IPS-NIHi7 (cell line): ENCODE data around the gene TCF20.

Experiments
- DNase-seq: peaks from one replicate; pipeline ENCODE4 v3.0.0; 2012; ENCODE audit warnings: mixed read lengths; ENCODE audit errors: extremely low spot score

The TCF20 gene

DNA sequence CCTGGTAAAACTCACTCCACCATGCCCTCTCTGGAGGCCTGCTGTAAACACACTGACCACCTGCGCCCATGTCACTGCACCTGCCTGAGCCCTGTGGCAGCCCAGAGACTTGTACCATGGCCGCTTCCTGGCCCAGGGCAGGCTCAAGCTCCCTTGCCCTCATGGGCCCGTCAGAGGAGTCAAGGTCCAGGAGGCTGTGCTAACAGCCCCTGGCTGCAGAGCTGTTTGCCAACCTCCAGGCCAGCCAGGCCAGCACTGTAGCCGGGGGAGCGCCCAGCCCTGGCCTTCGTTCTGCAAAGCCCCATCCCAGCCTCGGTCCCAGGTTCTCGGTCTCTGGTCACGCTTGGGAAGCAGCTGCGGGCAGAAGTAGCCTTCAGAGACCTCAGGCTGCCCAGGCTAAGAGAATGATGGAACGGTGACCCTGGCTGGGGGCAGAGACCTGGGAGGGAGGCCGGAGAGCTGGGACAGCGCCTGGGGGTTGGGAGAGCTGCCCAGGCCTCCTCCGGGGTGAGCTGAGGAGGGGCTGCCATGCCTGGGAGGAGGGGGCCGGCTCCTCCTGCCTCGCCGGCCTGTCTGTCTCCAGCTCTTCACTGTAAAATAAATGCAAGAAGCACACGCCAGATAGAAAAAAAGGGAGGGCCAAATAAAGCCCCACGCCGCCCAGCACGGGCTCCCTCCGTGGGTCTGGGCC lies 11.9 kb upstream of the TCF20 start:
- DNase-seq = no peak

DNA sequence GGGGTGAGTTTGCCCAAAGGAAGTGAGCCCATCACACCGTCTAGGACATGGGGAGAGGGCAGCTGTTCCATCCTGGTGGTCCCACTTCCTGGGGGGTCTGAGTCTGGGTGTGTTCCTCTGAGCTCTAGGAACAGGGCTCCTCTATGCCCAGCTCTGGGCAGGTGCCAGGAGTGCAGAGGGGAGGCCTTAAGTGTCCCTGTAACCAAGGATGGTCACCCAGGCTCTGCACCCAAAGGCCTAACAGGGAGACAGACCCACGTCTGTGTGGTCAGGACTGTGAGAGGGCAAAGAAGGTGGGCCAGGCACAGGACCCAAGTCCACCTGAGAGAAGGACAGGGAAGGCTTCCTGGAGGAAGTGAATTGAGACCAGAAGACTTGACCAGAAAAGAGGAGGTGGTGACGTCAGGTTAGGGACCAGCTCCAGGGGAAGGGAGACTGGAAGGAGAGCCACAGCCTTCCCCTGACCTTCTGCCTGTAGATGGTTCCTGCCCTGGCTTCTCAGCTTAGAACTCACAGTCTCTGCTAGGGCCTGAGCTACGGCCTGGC lies 11.3 kb upstream of the TCF20 start:
- no peak for DNase-seq

DNA sequence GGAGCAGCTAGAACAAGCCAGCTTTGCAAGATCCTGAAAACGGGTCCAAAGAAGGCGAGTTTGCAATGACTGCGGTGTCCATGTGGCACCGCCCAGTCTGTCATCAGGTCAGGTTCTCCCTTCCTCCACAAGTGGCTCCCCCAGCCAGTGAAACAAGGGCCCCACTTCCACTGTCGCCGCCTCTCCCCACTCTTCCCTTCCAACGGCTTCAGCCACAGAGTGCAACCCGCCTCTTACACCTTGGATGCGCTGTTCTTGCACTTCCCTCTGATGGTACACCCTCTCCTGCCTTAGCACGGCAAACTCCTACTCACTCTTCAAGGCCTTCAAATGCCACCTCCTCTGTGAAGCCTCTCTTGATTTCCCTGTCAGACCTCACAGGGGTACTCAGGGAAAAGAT lies 10.8 kb upstream of the TCF20 start:
- DNase-seq = no peak

DNA sequence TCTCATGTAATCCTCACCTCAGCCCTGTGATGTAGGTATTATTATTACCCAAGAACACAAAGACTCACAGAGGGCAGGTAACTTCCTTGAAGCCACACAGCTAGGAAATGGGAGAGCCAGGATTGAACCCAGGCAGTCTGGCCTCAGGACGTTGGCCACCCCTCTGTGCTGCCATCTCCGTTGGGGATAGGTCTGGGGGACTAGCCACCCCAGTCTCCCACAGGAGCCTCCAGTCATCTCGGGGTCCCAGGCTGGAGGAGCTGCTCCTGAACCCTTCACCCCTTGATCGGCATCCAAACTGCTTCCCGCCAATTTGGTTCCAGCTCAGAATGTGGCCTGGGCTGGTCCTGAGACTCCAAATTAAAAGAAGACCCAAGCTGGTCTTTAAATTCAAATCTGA lies 10.4 kb upstream of the TCF20 start:
- DNase-seq = no peak

DNA sequence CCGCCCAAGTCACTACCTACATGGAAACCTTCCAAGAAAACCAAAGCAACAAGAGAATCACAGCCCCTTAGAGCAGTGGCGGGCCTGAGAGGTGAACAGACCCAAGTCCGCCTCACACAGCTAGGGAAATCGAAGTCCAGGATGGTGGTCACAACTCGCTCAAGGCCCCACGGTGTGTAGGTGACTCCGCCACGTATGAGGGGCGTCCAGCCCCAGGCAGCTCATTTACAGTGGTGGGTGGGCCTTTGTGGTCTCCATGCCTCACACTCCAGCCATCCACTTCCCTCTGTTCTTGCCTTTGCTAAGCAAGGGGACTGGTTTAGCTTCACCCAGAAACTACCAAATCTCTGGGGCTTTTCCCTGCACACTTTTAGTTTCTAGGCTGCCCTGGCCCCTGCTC lies 9.7 kb upstream of the TCF20 start:
- DNase-seq = no peak

DNA sequence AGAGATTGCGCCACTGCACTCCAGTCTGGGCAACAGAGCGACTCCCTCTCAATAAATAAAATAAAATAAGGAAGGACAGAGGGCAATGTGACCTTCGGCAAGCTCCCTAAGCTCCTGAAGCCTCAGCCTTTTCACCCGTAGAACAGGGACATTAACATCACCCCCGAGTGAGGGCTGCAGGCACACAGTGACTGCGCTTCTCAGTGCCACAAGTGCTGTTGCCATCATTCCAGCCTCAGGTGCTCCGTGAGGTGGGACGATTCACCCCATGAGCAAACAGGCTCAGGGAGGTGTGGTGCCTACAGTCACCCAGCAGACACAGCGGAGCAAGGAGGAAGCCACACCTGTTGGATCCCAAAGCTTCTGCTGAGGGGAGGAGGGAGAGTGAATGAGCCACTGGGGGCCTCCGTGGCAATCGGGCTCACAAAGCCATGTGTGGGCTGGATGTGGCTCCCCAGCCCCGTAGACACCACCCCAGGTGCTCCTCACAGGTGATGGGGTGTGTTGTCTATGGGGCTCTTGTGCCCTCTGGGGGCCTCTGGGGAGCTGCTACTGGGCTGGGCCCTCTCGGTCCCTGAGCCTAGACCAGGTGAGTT lies 9.1 kb upstream of the TCF20 start:
- DNase-seq = no peak

DNA sequence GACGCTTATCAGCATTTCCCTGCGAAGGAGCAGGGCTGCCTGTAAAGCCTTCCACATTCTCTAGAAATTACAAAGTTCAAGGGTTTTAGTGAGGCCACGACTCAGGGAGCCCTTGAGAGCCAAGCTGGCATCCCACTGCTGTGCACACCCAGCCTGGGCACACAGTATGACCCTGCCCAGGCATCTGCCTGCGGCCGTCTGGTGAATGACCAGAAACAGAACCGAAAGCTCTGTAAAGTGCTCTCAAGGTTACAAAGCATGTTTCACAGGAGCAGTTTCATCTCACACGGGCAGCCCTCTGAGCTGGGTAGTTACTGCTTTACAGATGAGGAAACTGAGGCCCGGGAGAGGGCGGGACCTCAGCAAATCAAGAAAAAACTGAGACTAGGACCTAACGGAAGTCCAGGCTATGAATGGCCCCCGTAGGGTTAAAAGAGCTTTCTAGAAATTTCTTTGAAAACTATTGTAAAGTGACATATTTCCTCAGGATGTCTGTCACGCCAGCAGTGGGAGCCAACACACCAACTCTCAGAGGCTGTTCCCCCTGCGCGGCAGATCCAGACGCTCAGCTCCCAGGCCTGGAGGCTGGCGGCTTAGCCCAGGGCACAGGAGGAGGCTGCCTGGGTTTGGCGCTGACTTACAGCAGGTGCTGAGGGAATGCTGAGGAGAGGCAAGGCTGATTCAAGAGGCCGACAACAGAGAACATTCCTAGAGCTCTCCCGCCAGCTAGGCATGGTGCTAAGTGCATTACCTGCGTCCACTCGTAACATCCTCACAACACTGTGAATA lies 7.7 kb upstream of the TCF20 start:
- no peak for DNase-seq

DNA sequence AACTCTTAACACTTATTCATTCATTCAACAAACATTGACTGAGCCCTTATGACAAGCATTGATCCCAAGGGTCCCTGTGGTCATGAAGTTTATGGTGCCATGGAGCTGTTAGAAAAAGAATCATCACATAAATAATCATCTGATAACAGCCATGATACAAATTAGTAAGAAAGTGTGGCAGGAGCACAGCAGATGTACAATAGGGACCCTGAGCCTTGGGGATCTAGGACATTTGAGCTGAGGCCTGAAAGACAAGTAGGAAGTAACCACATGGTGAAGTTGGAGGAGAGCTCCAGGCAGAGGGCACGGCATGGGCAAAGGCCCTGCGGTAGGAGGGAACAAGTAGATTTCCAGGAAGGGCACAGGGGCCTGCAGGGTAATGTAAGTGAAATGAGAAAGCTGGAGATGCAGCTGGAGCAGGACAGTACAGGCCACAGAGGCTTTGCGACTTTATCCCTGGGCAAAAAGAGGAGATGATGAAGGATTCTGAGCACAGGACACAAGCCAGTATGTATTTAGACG lies 6.8 kb upstream of the TCF20 start:
- no peak for DNase-seq

DNA sequence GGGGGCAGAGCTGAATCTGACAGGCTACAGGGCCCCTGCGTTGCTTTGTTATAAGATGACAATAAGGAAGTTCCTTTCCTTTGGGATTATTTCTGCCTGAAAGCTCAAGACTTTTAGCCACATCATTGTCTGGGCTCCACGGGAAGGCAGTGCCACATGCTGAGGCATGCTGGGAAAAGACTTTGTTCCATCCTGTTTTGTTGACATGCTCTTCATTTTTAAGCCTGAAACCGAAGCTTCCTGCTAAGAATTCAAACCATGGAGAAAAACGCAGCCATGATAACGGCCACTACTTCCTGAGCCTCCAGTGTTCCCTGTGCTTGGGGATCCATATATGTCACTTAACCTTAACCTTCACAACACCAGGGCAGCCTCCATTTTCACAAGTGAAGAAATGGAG lies 5.5 kb upstream of the TCF20 start:
- DNase-seq = no peak

DNA sequence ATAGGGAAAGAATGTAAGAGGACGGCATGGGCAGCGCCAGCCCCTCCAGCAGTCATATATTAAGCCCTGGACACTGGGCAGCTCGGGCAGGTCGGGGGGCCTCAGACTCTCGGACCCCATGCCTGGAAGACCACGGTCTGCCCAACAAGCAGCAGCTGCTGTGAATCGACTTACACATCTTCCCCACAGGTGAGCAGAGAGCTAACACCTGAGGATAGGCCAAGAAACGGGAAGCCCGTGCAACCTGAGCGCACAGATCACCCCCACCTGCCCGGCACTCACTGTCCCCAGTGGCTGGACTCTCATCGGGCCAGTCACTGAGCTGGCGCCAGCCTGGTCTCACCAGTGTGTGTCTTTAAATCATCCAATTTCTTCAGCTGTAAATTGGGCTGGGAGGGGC lies 4.7 kb upstream of the TCF20 start:
- DNase-seq = no peak

DNA sequence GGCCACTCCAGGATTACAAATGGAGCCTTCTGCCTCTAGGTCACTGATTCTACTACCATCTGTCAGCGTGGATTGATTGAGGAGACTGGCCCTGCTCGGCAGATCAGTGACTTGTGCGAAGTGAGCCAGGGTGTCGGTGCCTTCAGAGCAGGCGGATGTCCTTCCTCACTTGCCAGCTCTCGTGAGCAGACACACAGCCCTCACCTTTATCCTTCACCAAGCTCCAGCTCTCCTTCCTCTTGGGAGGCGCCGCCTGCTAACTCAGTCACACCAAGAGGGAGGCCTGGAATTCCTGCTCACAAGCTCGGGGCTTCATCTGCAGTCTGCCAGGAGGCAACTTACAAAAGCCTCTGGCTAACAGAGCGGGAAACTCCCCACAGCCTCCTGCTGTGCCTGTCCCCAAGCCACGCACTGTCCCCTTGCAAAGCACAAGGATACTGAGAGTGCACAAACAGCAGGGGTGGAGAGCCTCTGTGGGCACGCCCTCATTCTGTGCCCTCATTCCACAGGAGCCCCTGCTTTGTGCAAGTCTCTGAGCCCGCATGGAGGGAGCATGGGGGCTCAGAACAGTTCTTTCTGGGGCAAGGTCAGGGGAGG lies 3.5 kb upstream of the TCF20 start:
- DNase-seq = peak; percentile 46

DNA sequence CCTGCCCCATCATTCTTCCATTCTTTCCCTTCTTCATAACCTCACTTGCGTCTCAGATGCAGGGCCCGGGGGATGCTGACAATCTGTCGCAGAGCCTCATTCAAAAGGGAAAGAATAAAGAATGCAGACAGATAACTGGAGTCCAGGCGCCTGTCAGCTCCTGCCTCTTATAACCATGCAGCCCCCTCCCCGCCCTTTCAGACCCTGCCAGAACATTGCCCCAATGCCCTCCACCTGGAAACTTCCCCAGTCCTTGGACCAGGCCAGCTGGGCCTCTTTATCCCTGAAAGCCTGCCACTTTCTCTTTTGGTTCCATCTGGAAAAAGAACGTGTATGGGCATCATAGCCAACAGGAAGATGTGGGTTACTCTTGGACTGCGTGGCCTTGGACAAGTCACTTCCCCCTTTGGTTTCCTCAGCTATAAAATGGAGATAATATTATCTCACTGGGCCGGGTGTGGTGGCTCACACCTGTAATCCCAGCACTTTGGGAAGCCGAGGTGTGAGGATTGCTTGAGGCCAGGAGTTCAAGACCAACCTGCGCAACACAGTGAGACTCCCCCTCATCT lies 2.1 kb upstream of the TCF20 start:
- DNase-seq = no peak

DNA sequence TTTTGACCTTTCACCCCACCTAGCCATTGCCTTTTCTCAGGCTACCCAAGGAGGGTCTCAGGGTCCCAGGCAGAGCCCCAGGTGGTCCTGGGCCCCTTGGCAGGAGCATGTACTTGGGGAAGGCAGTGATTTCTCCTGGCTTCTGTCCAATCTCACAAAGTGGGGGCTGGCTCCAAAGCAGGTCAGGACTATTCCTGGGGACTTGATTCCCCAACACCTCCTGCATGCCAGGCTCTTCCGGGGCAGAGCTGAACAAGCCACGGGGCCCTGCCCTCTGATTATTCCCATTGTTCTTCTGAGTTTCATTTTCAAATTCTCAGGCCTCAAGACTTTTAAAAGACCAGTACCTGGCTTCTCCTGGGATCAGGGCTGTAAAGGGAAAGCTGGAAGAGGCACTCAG lies 1.5 kb upstream of the TCF20 start:
- DNase-seq = no peak

DNA sequence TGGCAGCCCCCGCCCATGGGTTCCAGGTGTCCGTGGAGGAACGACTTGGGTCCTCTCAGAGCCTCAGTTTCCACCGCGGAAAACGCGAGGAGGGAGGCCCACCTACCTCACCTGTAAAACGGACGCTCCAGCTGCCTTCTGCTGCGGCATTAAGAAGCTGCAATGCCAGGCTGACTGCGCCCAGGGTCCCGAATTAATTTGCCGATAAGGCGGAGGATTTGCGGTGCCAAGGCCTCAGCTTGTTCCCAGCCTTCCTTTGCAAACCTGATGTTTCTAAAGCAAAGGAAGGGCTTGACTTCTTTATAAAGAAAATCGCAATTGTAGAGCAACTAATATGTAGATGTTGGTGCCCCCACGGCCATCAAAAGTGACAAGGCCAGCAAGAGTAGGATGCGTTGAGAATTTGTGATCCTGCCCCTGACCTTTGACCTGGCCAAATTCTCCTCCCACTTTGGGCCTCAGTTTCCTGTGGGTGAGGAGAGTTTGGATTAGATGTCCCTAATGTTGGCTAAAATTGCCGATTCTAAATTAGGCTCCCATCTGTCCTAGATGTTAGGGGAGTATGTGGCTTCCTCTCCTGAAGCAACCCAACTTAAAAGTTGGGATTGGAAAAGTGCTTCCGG lies 849 bp upstream of the TCF20 start:
- DNase-seq = no peak

DNA sequence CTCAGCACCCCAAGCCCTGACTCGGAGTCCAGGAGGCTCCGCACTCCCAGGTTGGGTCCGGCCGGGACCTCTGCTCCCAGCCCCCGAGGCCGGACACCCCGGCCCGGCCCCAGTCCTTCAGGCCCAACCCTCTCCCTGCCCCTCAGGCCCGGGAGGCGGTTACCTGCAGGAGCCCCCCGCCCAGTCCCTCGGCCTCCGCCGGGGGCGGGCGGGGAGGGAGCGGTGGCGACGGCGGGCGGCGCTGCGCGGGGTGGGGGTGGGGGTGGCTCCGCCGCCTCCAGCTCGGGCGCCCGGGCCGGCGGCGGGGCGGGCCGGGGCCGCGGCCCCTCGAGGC lies 310 bp downstream of the TCF20 start:
- peak; percentile 85 for DNase-seq

DNA sequence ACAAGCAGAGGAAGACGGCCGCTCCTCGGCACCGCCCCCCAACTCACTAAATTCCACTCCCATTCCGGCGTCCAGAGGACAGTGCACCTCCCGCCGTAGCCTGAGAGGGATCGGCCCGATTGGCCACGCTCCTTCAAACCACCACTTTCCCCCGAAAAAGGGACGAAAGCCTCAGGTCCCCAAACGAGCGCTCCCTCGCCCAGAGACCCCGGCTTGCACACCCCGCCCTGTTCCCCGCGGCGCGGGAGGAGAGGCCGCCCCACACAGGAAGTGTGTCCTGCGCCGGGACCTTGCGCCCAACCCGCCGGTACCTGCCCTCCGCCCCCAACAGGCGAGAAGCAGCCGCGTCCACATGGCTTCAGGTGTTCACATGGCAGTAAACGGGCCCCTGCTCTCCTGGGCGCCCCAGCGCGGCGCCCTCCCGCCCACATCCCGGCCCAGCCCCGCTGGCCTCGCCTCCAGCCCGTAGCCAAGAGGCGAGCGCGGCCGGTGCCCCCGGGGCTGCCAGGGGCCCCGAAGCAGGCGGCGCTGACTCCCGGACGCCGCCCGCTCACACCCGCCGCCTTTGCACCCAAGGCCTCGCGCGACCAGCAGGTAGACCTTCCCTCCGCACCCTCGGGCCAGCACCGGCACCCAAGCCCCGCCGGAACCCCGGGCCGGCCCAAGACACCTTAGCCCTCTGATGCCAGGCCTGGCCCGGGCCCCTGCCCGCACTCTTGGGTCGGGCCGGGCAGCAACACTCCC lies 849 bp downstream of the TCF20 start:
- DNase-seq = peak; percentile 82

DNA sequence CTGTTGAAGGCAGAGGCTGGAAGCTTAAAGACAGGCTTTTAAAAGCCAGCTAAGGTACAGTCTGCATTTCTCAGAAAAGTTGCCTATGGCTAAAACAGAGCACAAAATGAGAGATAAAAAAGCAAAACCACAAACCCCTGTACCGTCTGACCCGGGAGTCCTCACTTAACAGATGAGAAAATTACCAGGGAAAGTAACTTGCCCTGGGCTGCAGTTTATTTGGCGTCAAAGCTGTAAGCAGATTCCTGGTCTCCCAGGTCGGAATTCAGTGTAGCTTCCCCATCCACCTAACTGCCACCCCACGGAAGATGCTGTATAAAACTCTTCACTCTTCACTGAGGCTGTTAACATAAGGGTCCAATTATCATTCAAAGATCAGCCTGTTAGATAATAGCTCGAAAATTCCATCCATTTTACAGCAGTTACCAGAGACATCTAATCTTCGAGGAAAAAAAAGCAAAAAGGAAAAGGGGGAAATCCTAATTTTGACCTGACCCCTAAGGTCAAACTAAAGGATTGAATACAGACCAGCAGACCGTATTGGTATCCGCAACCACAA lies 1.5 kb downstream of the TCF20 start:
- no peak for DNase-seq

DNA sequence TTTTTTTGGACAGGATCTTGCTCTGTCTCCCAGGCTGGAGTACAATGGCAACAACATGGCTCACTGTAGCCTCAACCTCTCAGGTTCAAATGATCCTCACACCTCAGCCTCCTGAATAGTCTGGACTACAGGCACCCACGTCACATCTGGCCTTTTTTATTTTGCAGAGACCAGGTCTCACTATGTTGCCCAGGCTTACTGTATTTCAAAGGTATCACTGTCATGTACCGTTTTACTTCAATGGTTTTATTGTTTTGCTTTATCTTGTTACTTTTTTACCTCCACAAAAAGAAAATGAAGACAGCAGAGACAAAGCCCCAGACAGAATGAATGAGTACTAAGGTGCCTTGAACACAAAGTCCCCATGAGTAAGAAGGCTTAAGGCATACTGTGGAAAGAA lies 5.1 kb downstream of the TCF20 start:
- DNase-seq = no peak

DNA sequence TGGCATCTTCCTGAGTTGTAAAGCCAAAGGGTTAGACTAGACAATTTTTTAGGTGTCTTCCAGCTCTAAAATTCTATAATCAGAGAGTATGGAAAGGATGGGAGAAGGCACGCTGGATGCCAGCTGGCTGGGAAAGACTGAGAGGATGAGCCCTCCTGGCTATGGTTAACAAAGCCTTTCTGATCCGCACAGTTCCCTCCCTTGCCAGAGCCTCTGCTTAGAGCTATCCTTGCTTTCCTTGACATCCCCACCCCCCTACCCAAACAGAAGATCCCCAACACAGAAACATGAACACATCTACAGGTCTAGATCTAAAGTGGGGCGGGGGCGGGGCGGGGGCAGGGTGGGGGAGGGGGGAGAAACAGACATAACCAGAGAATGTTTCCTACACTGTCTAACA lies 6.5 kb downstream of the TCF20 start:
- DNase-seq = no peak

DNA sequence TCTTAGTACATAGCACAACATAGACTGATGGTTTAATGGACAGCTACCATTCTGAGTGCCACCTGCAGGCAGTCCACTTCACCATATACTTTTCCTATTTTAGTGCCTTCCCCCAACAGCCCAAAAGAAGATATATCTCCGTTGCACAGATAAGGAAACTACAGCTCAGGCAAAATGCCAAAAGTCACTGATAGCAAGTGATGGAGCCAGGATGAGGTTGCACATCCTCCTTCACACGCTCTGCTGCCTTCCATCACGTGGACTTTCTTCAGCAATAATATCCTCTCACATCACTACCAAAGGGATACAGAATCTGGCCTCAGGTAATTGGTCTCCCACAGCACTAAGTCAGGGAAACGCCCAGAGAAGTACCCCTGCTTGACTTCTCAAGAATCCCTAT lies 7.5 kb downstream of the TCF20 start:
- no peak for DNase-seq

DNA sequence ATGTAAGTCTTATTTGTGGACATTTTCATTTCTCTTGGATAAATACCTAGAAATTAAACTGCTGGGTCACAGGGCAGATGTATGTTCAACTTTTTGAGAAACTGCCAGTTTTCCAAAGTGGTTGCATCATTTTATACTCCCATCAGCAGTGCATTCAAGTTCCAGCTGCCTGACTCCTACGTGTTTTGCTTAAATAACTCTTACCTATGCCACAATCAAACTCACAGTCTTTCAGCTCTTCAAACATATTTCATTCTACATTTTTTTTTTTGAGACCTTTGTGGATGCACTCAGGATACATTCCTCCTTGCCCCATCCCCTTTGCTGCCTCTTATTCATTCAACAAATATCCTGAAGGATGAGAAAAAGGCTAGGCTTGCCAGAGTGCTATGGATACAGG lies 9.2 kb downstream of the TCF20 start:
- DNase-seq = no peak
